ENCODE results near the gene STPG3.

DNA sequence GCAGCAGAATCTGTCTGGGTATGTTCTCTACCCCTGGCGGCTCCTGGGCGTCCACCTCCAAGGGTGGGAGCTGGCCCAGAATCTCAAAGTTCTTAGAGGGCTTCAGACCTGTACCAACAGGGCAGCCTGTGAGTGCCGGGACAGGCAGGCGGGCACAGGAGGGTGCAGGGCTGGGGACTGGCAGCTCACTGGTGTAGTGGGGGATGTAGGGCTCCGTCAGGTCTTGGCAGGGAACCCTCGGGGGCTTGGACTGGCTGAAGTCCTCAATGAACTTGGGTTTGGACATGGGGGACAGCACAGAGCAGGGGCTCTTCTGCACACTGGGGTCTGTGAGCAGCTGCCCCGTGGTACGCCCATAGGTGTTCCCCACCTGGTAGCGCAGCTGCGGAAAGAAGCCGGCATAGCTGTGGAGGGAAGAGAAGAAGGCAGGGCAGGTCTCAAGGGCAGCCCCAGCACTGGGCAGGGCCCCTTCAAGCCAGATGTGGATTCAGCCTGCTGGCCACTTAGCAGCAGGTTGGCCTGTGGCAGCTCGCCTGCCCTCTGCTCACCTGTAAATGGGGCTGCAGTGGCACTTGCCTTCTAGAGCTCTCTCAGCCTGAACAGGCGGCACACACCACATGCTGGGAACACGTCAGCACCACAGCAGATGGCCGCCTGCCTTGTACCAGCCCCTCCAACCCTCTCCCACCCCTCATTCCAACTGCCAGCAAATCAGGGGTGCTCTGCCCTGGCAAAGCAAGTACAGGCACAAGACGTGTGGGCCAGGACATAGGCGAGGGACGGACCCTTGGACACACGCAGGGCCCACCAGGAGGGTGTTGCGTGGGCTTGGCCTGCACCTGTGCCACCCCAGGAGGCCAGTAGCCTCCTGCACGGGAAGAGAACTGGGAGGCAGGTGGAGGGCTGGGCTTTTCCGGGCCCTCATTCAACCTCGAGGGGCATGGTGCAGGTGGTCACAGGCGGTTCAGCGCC, 5.3 kb upstream of the STPG3 start:
- TF ChIP-seq, protein P1, sequence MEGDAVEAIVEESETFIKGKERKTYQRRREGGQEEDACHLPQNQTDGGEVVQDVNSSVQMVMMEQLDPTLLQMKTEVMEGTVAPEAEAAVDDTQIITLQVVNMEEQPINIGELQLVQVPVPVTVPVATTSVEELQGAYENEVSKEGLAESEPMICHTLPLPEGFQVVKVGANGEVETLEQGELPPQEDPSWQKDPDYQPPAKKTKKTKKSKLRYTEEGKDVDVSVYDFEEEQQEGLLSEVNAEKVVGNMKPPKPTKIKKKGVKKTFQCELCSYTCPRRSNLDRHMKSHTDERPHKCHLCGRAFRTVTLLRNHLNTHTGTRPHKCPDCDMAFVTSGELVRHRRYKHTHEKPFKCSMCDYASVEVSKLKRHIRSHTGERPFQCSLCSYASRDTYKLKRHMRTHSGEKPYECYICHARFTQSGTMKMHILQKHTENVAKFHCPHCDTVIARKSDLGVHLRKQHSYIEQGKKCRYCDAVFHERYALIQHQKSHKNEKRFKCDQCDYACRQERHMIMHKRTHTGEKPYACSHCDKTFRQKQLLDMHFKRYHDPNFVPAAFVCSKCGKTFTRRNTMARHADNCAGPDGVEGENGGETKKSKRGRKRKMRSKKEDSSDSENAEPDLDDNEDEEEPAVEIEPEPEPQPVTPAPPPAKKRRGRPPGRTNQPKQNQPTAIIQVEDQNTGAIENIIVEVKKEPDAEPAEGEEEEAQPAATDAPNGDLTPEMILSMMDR (IDR thresholded peaks at IDR 0.05), result no peak
- TF ChIP-seq POLR2A (IDR thresholded peaks at IDR 0.05), result no peak
